Loucy (cell line): ENCODE measurements around the gene ZNF44.

Source experiments
- H2AFZ ChIP-seq: fragments of 200-600 bp; sonication (generic); 2 replicates; pipeline ENCODE4 v1.6.0; 2016; ENCODE audit warnings: antibody characterized with exemption, mild to moderate bottlenecking, low read length, moderate library complexity
- H3F3A ChIP-seq: fragments of 200-600 bp; 2 replicates; pipeline ENCODE4 v1.6.0; 2016; ENCODE audit warnings: antibody characterized with exemption, low read depth, mild to moderate bottlenecking
- H3K27me3 ChIP-seq: fragments of 200-600 bp; sonication (generic); 2 replicates; pipeline ENCODE4 v1.6.1; 2014; ENCODE audit warnings: low read length, mild to moderate bottlenecking; ENCODE audit not compliant: insufficient read depth, poor library complexity, severe bottlenecking
- H3K36me3 ChIP-seq: fragments of 200-600 bp; sonication (generic); 2 replicates; pipeline ENCODE4 v1.6.1; 2016; ENCODE audit warnings: low read length; ENCODE audit not compliant: insufficient read depth
- H3K4me1 ChIP-seq: fragments of 200-600 bp; sonication (generic); 2 replicates; pipeline ENCODE4 v1.5.1; 2014; ENCODE audit warnings: low read length, mild to moderate bottlenecking; ENCODE audit not compliant: insufficient read depth, poor library complexity, severe bottlenecking
- H3K4me2 ChIP-seq: fragments of 200-600 bp; sonication (generic); 2 replicates; pipeline ENCODE4 v1.6.0; 2014; ENCODE audit warnings: antibody characterized with exemption, low read length, low read depth, mild to moderate bottlenecking; ENCODE audit not compliant: poor library complexity, severe bottlenecking
- H3K4me3 ChIP-seq: fragments of 200-600 bp; sonication (generic); 2 replicates; pipeline ENCODE4 v1.5.1; 2014; ENCODE audit warnings: low read length, mild to moderate bottlenecking, mixed read lengths; ENCODE audit not compliant: poor library complexity, severe bottlenecking
- H3K79me2 ChIP-seq: fragments of 200-600 bp; sonication (generic); 2 replicates; pipeline ENCODE4 v1.6.1; 2014; ENCODE audit warnings: low read length; ENCODE audit not compliant: insufficient read depth
- H3K9ac ChIP-seq: fragments of 200-600 bp; sonication (generic); 2 replicates; pipeline ENCODE4 v1.6.0; 2014; ENCODE audit warnings: mild to moderate bottlenecking, low read depth, low read length, moderate library complexity; ENCODE audit not compliant: poor library complexity, severe bottlenecking
- H3K9me2 ChIP-seq: fragments of 200-600 bp; sonication (generic); replicated peaks from 2 replicates; pipeline ENCODE4 v1.6.1; 2016; ENCODE audit warnings: low read depth, low read length, mixed read lengths
- H3K9me3 ChIP-seq: fragments of 200-600 bp; sonication (generic); 2 replicates; pipeline ENCODE4 v1.6.1; 2014; ENCODE audit warnings: mild to moderate bottlenecking, antibody characterized with exemption, low read length, low read depth; ENCODE audit not compliant: insufficient read depth
- H4K20me1 ChIP-seq: fragments of 200-600 bp; sonication (generic); 2 replicates; pipeline ENCODE4 v1.6.0; 2014; ENCODE audit warnings: antibody characterized with exemption, low read length, mild to moderate bottlenecking; ENCODE audit not compliant: insufficient read depth, poor library complexity, severe bottlenecking
- EZH2phosphoT487 ChIP-seq: fragments of 200-600 bp; IDR thresholded peaks from 2 replicates; pipeline ENCODE4 v1.6.1; 2018; ENCODE audit warnings: antibody characterized with exemption, mild to moderate bottlenecking, moderate library complexity, borderline replicate concordance
- TF ChIP-seq, protein P1 (sequence below): fragments of 200-600 bp; sonication (generic); conservative IDR thresholded peaks from 2 replicates; pipeline ENCODE4 v1.5.1; 2014; ENCODE audit warnings: mild to moderate bottlenecking, antibody characterized with exemption, low read length

Gene ZNF44

DNA sequence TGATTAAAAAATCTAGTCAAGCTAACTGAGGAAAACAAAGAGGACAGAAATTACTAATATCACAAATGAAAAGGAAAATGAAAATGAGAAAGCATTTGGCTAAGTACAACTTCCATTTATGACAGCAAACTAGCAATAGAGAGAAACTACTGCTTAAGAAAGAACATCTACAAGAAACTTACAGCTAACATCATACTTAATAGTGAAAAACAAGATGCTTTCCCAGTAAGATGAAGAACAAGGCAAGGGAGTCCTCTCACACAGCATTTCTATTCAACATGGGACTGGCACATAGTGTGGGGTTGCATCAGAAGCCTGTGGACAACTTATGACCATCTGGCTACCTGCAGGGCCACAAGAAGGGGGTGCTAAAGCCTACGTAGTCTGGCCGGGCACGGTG, 39.3 kb downstream of the ZNF44 start:
- H3F3A ChIP-seq: no peaks in the 10 kb centered on the region
- H3K9ac ChIP-seq: no peak overlapping the region
- H3K9me3 ChIP-seq: peaks cover 3% of the 10 kb centered on the region; the same call in 1 of the 2 replicates
- no peaks in the 10 kb centered on the region for H3K79me2 ChIP-seq
- no peaks in the 10 kb centered on the region for H3K9me2 ChIP-seq
- no peaks in the 10 kb centered on the region for H3K27me3 ChIP-seq
- H3K4me1 ChIP-seq: no peaks in the 10 kb centered on the region
- TF ChIP-seq, protein P1, sequence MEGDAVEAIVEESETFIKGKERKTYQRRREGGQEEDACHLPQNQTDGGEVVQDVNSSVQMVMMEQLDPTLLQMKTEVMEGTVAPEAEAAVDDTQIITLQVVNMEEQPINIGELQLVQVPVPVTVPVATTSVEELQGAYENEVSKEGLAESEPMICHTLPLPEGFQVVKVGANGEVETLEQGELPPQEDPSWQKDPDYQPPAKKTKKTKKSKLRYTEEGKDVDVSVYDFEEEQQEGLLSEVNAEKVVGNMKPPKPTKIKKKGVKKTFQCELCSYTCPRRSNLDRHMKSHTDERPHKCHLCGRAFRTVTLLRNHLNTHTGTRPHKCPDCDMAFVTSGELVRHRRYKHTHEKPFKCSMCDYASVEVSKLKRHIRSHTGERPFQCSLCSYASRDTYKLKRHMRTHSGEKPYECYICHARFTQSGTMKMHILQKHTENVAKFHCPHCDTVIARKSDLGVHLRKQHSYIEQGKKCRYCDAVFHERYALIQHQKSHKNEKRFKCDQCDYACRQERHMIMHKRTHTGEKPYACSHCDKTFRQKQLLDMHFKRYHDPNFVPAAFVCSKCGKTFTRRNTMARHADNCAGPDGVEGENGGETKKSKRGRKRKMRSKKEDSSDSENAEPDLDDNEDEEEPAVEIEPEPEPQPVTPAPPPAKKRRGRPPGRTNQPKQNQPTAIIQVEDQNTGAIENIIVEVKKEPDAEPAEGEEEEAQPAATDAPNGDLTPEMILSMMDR: no peak
- TF ChIP-seq EZH2phosphoT487: no peak
- H3K4me3 ChIP-seq: no peak overlapping the region
- no peak overlapping the region for H3K4me2 ChIP-seq
- no peaks in the 10 kb centered on the region for H3K36me3 ChIP-seq
- H2AFZ ChIP-seq: no peak overlapping the region
- H4K20me1 ChIP-seq: no peaks in the 10 kb centered on the region

- no peaks in the 10 kb centered on the region for H3K79me2 ChIP-seq
- no peak overlapping the region for H3K9ac ChIP-seq
- H3K4me1 ChIP-seq: no peaks in the 10 kb centered on the region
- no peaks in the 10 kb centered on the region for H3K27me3 ChIP-seq
- TF ChIP-seq, protein P1: no peak
- TF ChIP-seq EZH2phosphoT487: no peak
- H2AFZ ChIP-seq: no peak overlapping the region
- H3K9me3 ChIP-seq: peaks cover 23% of the 10 kb centered on the region; the same call in 1 of the 2 replicates
- H3K36me3 ChIP-seq: peaks cover 23% of the 10 kb centered on the region
- H3K4me3 ChIP-seq: no peak overlapping the region
- H3K9me2 ChIP-seq: no peaks in the 10 kb centered on the region
- H3K4me2 ChIP-seq: no peak overlapping the region
- no peaks in the 10 kb centered on the region for H4K20me1 ChIP-seq
- H3F3A ChIP-seq: no peaks in the 10 kb centered on the region
These were observed 47.0 kb downstream of the ZNF44 start for GRCh38 chr19:12247644-12248222.

GRCh38 chr19:12244370-12244769, 50.3 kb downstream of the ZNF44 start:
- TF ChIP-seq, protein P1: peak; percentile 74
- TF ChIP-seq EZH2phosphoT487: no peak

More at GRCh38 chr19:12244370-12244769, 50.3 kb downstream of the ZNF44 start:
- no peak overlapping the region for H3K4me2 ChIP-seq
- H3K9ac ChIP-seq: no peak overlapping the region
- peaks cover 16% of the 10 kb centered on the region; the same call in 1 of the 2 replicates for H3K9me3 ChIP-seq
- no peaks in the 10 kb centered on the region for H3K9me2 ChIP-seq
- H3K4me3 ChIP-seq: no peak overlapping the region
- no peaks in the 10 kb centered on the region for H3K4me1 ChIP-seq
- H3F3A ChIP-seq: no peaks in the 10 kb centered on the region
- H3K79me2 ChIP-seq: no peaks in the 10 kb centered on the region
- H4K20me1 ChIP-seq: no peaks in the 10 kb centered on the region
- no peaks in the 10 kb centered on the region for H3K27me3 ChIP-seq
- no peak overlapping the region for H2AFZ ChIP-seq
- peaks cover 23% of the 10 kb centered on the region for H3K36me3 ChIP-seq
